ENCODE data around the gene CFAP92.

GRCh38 chr3:128902426-128902825 is 91.5 kb downstream of the CFAP92 start:
- TF ChIP-seq EZH2 (IDR thresholded peaks at IDR 0.05; ENCODE audit: borderline replicate concordance, low read length) (no peak), CTCF (IDR thresholded peaks at IDR 0.05; ENCODE audit: low read length) (no peak)

All from OCI-LY1 (cell line).